ENCODE data around the gene MIOX. TPM values are rescaled to one million over a fixed set of nuclear protein-coding genes. Genes with fewer than 3 reads are reported as not detected.

Gene MIOX
- total and polyA plus RNA-seq, 10 of the 15 experiments (the other 5 are each of a cell fraction or from before 2014, with no cell fraction given): 0.10 to 0.31 TPM; not detected in 8

GRCh38 chr22:50488886-50489285 lies 2.2 kb downstream of the MIOX start:
- H3K9ac ChIP-seq (ENCODE audit: control insufficient read depth, insufficient read depth, low read length): no peak overlapping the region
- H3K27me3 ChIP-seq (replicated peaks in 1 of 2; ENCODE audit: control insufficient read depth in 2 of 2, insufficient read depth in 2 of 2, low read length in 1 of 2): no peaks in the 10 kb centered on the region
- no peak for DNase-seq (ENCODE audit: low read depth, low spot score)
- H3K9me3 ChIP-seq (replicated peaks; ENCODE audit: control insufficient read depth, insufficient read depth, low read length): no peaks in the 10 kb centered on the region
- H3K4me3 ChIP-seq: no peak overlapping the region
- no peaks in the 10 kb centered on the region for H4K20me1 ChIP-seq (ENCODE audit: control insufficient read depth, insufficient read depth)
- ChIA-PET CTCF (no interaction called here), RAD21 (ENCODE audit: unreplicated experiment) (no interaction called here), SMC1A (ENCODE audit: uncharacterized antibody, unreplicated experiment) (no interaction called here), POLR2A (no interaction called here)
- H2AFZ ChIP-seq (ENCODE audit: control insufficient read depth, low read depth, low read length): no peak overlapping the region
- TF ChIP-seq JUNB (IDR thresholded peaks at IDR 0.05) (no peak), CREM (IDR thresholded peaks at IDR 0.05; ENCODE audit: low read depth) (no peak), ZZZ3 (IDR thresholded peaks at IDR 0.05; ENCODE audit: control insufficient read depth, insufficient read length, low read depth) (no peak), BHLHE40 (IDR thresholded peaks at IDR 0.05; ENCODE audit: borderline replicate concordance in 1 of 2, low read depth in 2 of 2, low read length in 1 of 2) (no peak), CEBPB (IDR thresholded peaks at IDR 0.05; ENCODE audit: borderline replicate concordance in 1 of 2, low read depth in 2 of 2, low read length in 2 of 2) (no peak), NFYA (IDR thresholded peaks at IDR 0.05; ENCODE audit: borderline replicate concordance, low read depth, low read length) (no peak), NFIC (IDR thresholded peaks at IDR 0.05; ENCODE audit: low read depth, low read length) (no peak), ZNF207 (IDR thresholded peaks at IDR 0.05; ENCODE audit: borderline replicate concordance) (no peak), TARDBP (IDR thresholded peaks at IDR 0.05; ENCODE audit: borderline replicate concordance) (no peak), TCF3 (IDR thresholded peaks at IDR 0.05; ENCODE audit: borderline replicate concordance, insufficient read depth, low read depth, low read length) (no peak)
- TF ChIP-seq, protein P1, sequence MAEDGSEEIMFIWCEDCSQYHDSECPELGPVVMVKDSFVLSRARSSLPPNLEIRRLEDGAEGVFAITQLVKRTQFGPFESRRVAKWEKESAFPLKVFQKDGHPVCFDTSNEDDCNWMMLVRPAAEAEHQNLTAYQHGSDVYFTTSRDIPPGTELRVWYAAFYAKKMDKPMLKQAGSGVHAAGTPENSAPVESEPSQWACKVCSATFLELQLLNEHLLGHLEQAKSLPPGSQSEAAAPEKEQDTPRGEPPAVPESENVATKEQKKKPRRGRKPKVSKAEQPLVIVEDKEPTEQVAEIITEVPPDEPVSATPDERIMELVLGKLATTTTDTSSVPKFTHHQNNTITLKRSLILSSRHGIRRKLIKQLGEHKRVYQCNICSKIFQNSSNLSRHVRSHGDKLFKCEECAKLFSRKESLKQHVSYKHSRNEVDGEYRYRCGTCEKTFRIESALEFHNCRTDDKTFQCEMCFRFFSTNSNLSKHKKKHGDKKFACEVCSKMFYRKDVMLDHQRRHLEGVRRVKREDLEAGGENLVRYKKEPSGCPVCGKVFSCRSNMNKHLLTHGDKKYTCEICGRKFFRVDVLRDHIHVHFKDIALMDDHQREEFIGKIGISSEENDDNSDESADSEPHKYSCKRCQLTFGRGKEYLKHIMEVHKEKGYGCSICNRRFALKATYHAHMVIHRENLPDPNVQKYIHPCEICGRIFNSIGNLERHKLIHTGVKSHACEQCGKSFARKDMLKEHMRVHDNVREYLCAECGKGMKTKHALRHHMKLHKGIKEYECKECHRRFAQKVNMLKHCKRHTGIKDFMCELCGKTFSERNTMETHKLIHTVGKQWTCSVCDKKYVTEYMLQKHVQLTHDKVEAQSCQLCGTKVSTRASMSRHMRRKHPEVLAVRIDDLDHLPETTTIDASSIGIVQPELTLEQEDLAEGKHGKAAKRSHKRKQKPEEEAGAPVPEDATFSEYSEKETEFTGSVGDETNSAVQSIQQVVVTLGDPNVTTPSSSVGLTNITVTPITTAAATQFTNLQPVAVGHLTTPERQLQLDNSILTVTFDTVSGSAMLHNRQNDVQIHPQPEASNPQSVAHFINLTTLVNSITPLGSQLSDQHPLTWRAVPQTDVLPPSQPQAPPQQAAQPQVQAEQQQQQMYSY (CRISPR knock-in tag; IDR thresholded peaks at IDR 0.05): no peak
- TF ChIP-seq, protein P2, sequence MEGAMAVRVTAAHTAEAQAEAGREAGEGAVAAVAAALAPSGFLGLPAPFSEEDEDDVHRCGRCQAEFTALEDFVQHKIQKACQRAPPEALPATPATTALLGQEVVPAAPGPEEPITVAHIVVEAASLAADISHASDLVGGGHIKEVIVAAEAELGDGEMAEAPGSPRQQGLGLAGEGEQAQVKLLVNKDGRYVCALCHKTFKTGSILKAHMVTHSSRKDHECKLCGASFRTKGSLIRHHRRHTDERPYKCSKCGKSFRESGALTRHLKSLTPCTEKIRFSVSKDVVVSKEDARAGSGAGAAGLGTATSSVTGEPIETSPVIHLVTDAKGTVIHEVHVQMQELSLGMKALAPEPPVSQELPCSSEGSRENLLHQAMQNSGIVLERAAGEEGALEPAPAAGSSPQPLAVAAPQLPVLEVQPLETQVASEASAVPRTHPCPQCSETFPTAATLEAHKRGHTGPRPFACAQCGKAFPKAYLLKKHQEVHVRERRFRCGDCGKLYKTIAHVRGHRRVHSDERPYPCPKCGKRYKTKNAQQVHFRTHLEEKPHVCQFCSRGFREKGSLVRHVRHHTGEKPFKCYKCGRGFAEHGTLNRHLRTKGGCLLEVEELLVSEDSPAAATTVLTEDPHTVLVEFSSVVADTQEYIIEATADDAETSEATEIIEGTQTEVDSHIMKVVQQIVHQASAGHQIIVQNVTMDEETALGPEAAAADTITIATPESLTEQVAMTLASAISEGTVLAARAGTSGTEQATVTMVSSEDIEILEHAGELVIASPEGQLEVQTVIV (IDR thresholded peaks at IDR 0.05; ENCODE audit: borderline replicate concordance, partially characterized antibody): no peak
- TF ChIP-seq, protein P3, sequence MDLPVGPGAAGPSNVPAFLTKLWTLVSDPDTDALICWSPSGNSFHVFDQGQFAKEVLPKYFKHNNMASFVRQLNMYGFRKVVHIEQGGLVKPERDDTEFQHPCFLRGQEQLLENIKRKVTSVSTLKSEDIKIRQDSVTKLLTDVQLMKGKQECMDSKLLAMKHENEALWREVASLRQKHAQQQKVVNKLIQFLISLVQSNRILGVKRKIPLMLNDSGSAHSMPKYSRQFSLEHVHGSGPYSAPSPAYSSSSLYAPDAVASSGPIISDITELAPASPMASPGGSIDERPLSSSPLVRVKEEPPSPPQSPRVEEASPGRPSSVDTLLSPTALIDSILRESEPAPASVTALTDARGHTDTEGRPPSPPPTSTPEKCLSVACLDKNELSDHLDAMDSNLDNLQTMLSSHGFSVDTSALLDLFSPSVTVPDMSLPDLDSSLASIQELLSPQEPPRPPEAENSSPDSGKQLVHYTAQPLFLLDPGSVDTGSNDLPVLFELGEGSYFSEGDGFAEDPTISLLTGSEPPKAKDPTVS (IDR thresholded peaks at IDR 0.05; ENCODE audit: low read depth, low read length): no peak
- 79% methylated on average over 16 of the region's 19 CpGs for WGBS (ENCODE audit: insufficient coverage, insufficient replicate concordance, low lambda C conversion rate, missing lambda C conversion rate)
- no peak for FAIRE-seq
- no peak overlapping the region for H3K27ac ChIP-seq (ENCODE audit: control insufficient read depth, insufficient read depth)
- in situ Hi-C loops (cut with MboI): no loop called here
- no peaks in the 10 kb centered on the region for H3K36me3 ChIP-seq (ENCODE audit: control insufficient read depth in 2 of 2, insufficient read depth in 2 of 2, low read length in 1 of 2)
- no TSS peak for BruUV-seq (replicated peaks)
- H3K79me2 ChIP-seq (ENCODE audit: control insufficient read depth, insufficient read depth, low read length): no peaks in the 10 kb centered on the region
- intact Hi-C loops (cut with micrococcal nuclease; ENCODE audit: unreplicated experiment): no loop called here
- H3K4me2 ChIP-seq (ENCODE audit: control insufficient read depth, insufficient read depth): no peak overlapping the region
- H3K4me1 ChIP-seq (ENCODE audit: control insufficient read depth, insufficient read depth, low read length): peaks cover 5% of the 10 kb centered on the region
- no peak for ATAC-seq
